Fibroblast of villous mesenchyme (primary cell): ENCODE results near the gene OR10H3. TPM values are rescaled to one million over a fixed set of nuclear protein-coding genes. Genes with fewer than 3 reads are reported as not detected.
"Not testable (repeated sequence)": the region's sequence is repeated elsewhere in the genome, so short reads cannot be mapped to it uniquely, and the experiment has no call there.

Source experiments
- DNase-seq: peaks from one replicate; pipeline ENCODE4 v3.0.0-alpha.2; 2010; ENCODE audit warnings: low read depth
- H3K4me3 ChIP-seq: 2 replicates; pipeline ENCODE4 v1.5.1; 2011; ENCODE audit warnings: low read depth, mild to moderate bottlenecking, low read length
- total RNA-seq: library from RNA; depleted of rRNA; stranded (reverse); fragments of >200 nt; gene quantifications from 2 replicates; pipeline ENCODE4 v1.2.3, GENCODE V29; 2012
- TF ChIP-seq, protein P1 (sequence below): IDR thresholded peaks from 2 replicates; pipeline ENCODE4 v1.5.1; 2012; ENCODE audit warnings: low read depth, mild to moderate bottlenecking, low read length; ENCODE audit not compliant: insufficient read depth

Gene OR10H3
- total RNA-seq, 1 donor, result not detected

DNA sequence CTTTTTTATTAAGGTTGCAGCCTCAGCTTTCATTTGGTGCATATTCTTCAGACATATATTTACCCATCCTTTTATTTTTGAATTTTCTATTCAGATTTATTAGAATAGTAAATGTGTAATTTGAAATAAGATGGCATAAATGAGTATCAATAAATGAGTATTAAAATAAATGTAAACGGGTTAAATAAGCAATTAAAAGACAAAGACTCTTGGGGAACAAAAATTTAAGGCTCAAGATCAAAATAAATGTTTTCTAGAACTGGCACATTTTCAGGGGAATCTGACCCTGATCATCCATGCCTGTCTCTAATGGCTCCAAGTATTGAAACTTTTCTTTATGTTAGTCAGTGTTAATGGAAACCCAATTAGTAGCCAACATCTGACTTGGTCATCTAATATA, 3.0 kb downstream of the OR10H3 start:
- DNase-seq, result no peak
- H3K4me3 ChIP-seq, result no peak overlapping the region
- TF ChIP-seq, protein P1, sequence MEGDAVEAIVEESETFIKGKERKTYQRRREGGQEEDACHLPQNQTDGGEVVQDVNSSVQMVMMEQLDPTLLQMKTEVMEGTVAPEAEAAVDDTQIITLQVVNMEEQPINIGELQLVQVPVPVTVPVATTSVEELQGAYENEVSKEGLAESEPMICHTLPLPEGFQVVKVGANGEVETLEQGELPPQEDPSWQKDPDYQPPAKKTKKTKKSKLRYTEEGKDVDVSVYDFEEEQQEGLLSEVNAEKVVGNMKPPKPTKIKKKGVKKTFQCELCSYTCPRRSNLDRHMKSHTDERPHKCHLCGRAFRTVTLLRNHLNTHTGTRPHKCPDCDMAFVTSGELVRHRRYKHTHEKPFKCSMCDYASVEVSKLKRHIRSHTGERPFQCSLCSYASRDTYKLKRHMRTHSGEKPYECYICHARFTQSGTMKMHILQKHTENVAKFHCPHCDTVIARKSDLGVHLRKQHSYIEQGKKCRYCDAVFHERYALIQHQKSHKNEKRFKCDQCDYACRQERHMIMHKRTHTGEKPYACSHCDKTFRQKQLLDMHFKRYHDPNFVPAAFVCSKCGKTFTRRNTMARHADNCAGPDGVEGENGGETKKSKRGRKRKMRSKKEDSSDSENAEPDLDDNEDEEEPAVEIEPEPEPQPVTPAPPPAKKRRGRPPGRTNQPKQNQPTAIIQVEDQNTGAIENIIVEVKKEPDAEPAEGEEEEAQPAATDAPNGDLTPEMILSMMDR, result no peak

DNA sequence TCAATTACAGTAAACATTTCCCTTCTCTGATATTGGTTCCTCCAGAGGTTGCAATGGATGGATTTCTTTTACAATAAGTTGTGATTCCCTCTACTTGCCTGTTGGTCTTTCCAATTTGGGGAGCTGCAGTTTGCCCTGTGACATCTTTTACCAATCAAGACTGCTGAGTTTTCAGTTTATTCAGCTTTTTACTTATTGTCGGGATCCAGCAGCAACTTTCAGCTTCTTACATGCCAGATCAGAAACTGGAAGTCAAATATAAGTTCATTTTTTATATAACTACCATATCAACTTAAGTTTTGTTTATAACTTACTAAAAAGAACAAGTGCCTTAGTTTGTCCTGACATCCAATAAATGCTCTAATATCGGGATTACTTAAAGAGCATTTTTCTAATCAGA, 10.5 kb downstream of the OR10H3 start:
- DNase-seq, result no peak
- TF ChIP-seq, protein P1, result no peak
- no peak overlapping the region for H3K4me3 ChIP-seq

DNA sequence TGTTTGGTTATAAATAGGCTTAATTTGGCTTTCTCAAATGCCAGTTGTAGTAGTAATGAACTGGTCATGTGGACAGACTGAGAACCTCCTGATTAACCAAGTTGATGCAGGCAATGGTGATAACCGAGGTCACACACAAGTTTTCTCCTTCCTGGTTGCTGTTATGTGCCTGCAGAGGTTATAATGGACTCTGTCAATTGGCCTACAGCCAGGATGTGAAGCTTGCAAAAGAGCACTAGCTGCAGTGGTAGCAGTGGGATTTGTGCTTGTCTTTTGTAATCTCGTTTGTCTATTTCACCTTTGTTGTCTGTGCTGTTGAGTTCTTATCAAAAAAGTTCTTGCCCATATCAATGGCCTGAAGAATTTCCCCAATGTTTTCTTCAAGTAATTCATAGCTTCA, 20.6 kb downstream of the OR10H3 start:
- no peak overlapping the region for H3K4me3 ChIP-seq
- DNase-seq, result no peak
- TF ChIP-seq, protein P1, result no peak

DNA sequence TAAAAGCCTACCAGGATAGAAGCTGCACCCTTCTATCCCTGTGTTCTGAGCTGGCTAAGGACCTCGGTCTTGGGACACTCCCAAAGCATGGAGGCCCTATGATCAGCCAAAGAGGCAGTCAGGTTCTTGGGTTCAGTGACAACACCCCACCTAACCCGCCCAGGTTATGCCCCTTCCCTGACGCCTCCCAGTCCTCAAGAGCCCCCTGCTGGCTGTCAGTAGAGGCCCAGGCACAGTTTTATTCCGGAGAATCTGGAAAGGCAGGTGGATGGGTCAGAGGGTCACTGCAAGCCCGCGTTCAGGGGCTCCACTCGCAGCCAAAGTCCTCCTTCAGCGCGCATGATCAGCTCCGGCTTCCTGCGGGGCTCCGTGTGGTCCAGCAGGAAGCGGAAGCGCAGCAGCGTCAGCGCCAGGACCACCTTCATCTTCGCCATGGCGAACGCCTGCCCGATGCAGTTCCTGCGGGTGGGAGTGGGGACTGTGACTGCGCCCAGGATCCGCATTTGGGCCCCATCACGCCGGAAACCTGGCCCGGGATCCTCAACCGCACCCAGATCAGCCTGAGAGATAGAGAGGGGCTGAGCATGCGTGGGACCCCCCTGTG, 22.3 kb downstream of the OR10H3 start:
- no peak for DNase-seq
- H3K4me3 ChIP-seq, result no peak overlapping the region
- TF ChIP-seq, protein P1, result no peak

DNA sequence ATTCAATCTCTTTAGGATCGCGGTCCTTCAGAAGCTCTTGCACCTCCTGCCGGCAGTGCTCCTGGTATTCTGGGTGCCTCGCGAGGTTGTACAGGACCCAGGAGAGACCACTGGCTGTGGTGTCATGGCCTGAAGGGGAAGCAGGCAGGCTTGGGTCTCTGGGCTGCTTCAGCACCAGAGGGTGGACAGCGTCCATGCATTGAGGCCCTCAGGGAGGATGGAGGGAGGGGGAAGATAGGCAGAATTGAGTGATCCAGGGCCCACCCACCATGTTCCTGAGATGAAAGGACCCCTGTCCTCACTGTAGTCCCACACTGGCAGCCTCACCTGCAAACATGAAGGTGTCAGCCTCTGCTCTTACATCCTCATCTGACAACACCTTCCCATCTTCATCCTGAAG, 31.8 kb downstream of the OR10H3 start:
- no peak overlapping the region for H3K4me3 ChIP-seq
- TF ChIP-seq, protein P1, result no peak
- DNase-seq, result no peak

DNA sequence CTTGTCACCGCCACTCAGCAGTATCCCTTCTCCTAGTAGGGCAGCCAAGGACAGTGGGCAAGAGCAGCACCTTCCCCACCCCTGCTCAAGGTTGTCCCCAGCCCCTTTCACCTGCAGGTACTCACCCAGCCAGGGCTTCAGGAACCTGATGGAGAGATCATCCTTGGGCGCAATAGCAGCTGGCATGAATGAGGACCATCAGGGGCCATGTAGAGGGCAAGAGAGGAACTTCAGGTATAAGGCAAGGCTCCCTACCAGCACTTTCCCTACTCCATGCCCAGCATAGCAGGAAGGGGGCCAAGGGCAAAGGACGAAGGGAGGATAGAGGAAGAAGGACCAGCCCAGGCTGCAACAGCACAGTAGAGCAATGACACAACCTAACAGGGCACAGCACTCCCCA, 36.4 kb downstream of the OR10H3 start:
- H3K4me3 ChIP-seq, DNase-seq: not testable (repeated sequence)

DNA sequence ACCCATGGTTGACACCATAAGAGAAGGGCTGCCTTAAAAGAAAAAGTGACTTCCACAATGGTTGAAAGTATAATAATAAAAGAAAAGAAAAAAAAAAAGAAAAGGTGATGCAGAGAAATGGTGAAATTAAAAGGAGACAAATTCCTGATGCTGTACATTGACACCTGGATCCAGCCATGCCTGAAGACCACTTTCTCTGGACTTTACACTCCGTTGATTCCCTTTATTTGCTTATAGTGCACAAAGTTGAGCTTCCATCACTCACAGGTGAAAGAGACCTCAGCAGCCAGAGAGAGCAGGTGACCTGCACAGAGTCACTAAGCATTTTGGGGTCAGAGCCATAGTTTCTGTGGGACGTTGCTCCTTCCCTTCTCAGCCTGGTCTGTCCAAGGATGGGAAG, 37.5 kb downstream of the OR10H3 start:
- DNase-seq, result no peak

More for the DNA sequence above, 37.5 kb downstream of the OR10H3 start:
- H3K4me3 ChIP-seq, result no peak overlapping the region
- TF ChIP-seq, protein P1, result no peak
